HCT116 (cell line): ENCODE results near the gene GJB5. TPM values are rescaled to one million over a fixed set of nuclear protein-coding genes. Genes with fewer than 3 reads are reported as not detected.

Source experiments
- ATAC-seq: fragments of 200-7000 bp; cut with Tn5 transposase; 2 replicates; pipeline ENCODE4 v1.9.1; 2020; ENCODE audit warnings: mild to moderate bottlenecking, moderate library complexity
- BruUV-seq: library from RNA; stranded (reverse); fragments of 400-500 nt; replicated peaks from 2 replicates; lab custom pipeline; 2021; lab: Mats Ljungman, UMichigan
- CTCF ChIA-PET: fragments of 300-600 bp; sonication (Branson Sonifier 250); formaldehyde crosslinking; loops from one replicate; lab custom pipeline; 2021; ENCODE audit warnings: antibody characterized with exemption; lab: Charles Lee
- POLR2A ChIA-PET: fragments of 300-600, 350-600 bp; sonication (Branson Sonifier 250); formaldehyde crosslinking; loops from one replicate; lab custom pipeline; 2021; ENCODE audit warnings: antibody characterized with exemption; lab: Charles Lee
- RAD21 ChIA-PET, 2 experiments: fragments of 300-600 bp; sonication (Branson Sonifier 250); formaldehyde crosslinking; loops; one replicate each; lab custom pipeline; 2023; ENCODE audit warnings: low total read pairs in 2 of 2; ENCODE audit not compliant: uncharacterized antibody in 2 of 2, unreplicated experiment in 2 of 2, low non-redundant PET in 1 of 2; lab: Charles Lee
- DNase-seq: peaks from one replicate; pipeline ENCODE4 v3.0.0-alpha.2; 2010; ENCODE audit warnings: low read depth, low spot score
- H2AFZ ChIP-seq: fragments of 200-600 bp; shearing (Covaris generic), sonication (generic); 2 replicates; pipeline ENCODE4 v1.6.1; 2017; ENCODE audit warnings: low read depth, mixed run types, mixed read lengths, antibody characterized with exemption, low read length; ENCODE audit not compliant: poor library complexity, severe bottlenecking
- H3K27ac ChIP-seq: 2 replicates; pipeline ENCODE4 v1.5.1; 2012; ENCODE audit warnings: low read depth, low read length
- H3K27me3 ChIP-seq: fragments of 200-600 bp; sonication (generic); 2 replicates; pipeline ENCODE4 v1.6.1; 2016; ENCODE audit warnings: mixed run types, low read length, mixed read lengths; ENCODE audit not compliant: insufficient read depth
- H3K36me3 ChIP-seq, 2 experiments: fragments of 200-500 bp in 1 of 2; fragments of 200-600 bp in 1 of 2; sonication (Bioruptor generic) in 1 of 2; sonication (generic) in 1 of 2; 2 replicates each; pipeline versions ENCODE4 v1.5.1 to v1.6.1; 2014 to 2016; ENCODE audit warnings: low read length in 2 of 2, inconsistent platforms in 1 of 2, mixed read lengths in 1 of 2, mixed run types in 1 of 2; ENCODE audit not compliant: insufficient read depth in 2 of 2, control insufficient read depth in 1 of 2
- H3K4me1 ChIP-seq, 2 experiments: fragments of 200-600 bp in 1 of 2; sonication (generic) in 1 of 2; 2 replicates each; pipeline versions ENCODE4 v1.5.1 to v1.6.1; 2012 to 2017; ENCODE audit warnings: low read length in 2 of 2, inconsistent platforms in 1 of 2, mild to moderate bottlenecking in 1 of 2, mixed read lengths in 1 of 2, mixed run types in 1 of 2, moderate library complexity in 1 of 2; ENCODE audit not compliant: insufficient read depth in 2 of 2, control insufficient read depth in 1 of 2
- H3K4me2 ChIP-seq: fragments of 200-600 bp; sonication (generic); 2 replicates; pipeline ENCODE4 v1.6.1; 2017; ENCODE audit warnings: mixed run types, low read length, mixed read lengths
- H3K4me3 ChIP-seq, 2 experiments: fragments of 200-600 bp in 1 of 2; sonication (generic) in 1 of 2; replicated peaks in 1 of 2; 2 replicates each; pipeline ENCODE4 v1.5.1; 2011 to 2016; ENCODE audit warnings: low read length in 2 of 2, control low read depth in 1 of 2, low read depth in 1 of 2, mild to moderate bottlenecking in 1 of 2, mixed read lengths in 1 of 2, mixed run types in 1 of 2
- H3K79me2 ChIP-seq: fragments of 200-600 bp; sonication (generic); 2 replicates; pipeline ENCODE4 v1.6.1; 2017; ENCODE audit warnings: mild to moderate bottlenecking, mixed run types, low read length, moderate library complexity, mixed read lengths; ENCODE audit not compliant: insufficient read depth
- H3K9ac ChIP-seq: fragments of 200-600 bp; sonication (generic); 2 replicates; pipeline ENCODE4 v1.6.1; 2016; ENCODE audit warnings: low read length, mixed read lengths
- H3K9me2 ChIP-seq: fragments of 200-600 bp; sonication (generic), shearing (Covaris generic); 2 replicates; pipeline ENCODE4 v1.6.1; 2017; ENCODE audit warnings: mixed run types, mild to moderate bottlenecking, moderate library complexity; ENCODE audit not compliant: insufficient read depth
- H3K9me3 ChIP-seq, 2 experiments: fragments of 200-500 bp in 1 of 2; fragments of 200-600 bp in 1 of 2; sonication (Bioruptor generic) in 1 of 2; sonication (generic) in 1 of 2; 2 replicates each; pipeline ENCODE4 v1.6.1; 2014 to 2017; ENCODE audit warnings: low read length in 2 of 2, mixed read lengths in 2 of 2, inconsistent platforms in 1 of 2, low read depth in 1 of 2, mild to moderate bottlenecking in 1 of 2, mixed run types in 1 of 2, moderate library complexity in 1 of 2; ENCODE audit not compliant: control insufficient read depth in 1 of 2, insufficient read depth in 1 of 2
- H4K20me1 ChIP-seq: fragments of 200-600 bp; sonication (generic), shearing (Covaris generic); 2 replicates; pipeline ENCODE4 v1.6.1; 2017; ENCODE audit warnings: mixed run types, mild to moderate bottlenecking, moderate library complexity; ENCODE audit not compliant: insufficient read depth
- CBX3 ChIP-seq: IDR thresholded peaks from 2 replicates; pipeline ENCODE4 v1.6.1; 2012; ENCODE audit warnings: low read depth
- CEBPB ChIP-seq: IDR thresholded peaks from 2 replicates; pipeline ENCODE4 v1.6.1; 2012; ENCODE audit warnings: low read depth
- EGR1 ChIP-seq: IDR thresholded peaks from 2 replicates; pipeline ENCODE4 v1.6.1; 2012; ENCODE audit warnings: low read depth
- EZH2 ChIP-seq: fragments of 200-600 bp; sonication (generic); IDR thresholded peaks from 2 replicates; pipeline ENCODE4 v1.6.1; 2017; ENCODE audit warnings: antibody characterized with exemption, mixed run types
- EZH2phosphoT487 ChIP-seq: fragments of 200-600 bp; IDR thresholded peaks from 2 replicates; pipeline ENCODE4 v1.6.1; 2018; ENCODE audit warnings: antibody characterized with exemption, borderline replicate concordance
- POLR2AphosphoS5 ChIP-seq: IDR thresholded peaks from 2 replicates; pipeline ENCODE4 v1.6.1; 2011; ENCODE audit warnings: mild to moderate bottlenecking, low read depth, low read length, moderate library complexity
- RAD21 ChIP-seq: IDR thresholded peaks from 2 replicates; pipeline ENCODE4 v1.6.1; 2012; ENCODE audit warnings: low read depth, mild to moderate bottlenecking
- SRF ChIP-seq: IDR thresholded peaks from 2 replicates; pipeline ENCODE4 v1.6.1; 2012; ENCODE audit warnings: low read depth
- ZFX ChIP-seq: fragments of 450-650 bp; IDR thresholded peaks from 2 replicates; pipeline ENCODE4 v1.6.1; 2017
- ZNF274 ChIP-seq: fragments of 200-500 bp; sonication (Bioruptor generic); IDR thresholded peaks from 2 replicates; pipeline ENCODE4 v1.6.1; 2014; ENCODE audit warnings: mild to moderate bottlenecking, low read depth, low read length, inconsistent platforms
- intact Hi-C: fragments of 100-400 bp; cut with micrococcal nuclease; formaldehyde crosslinking; loops from 2 replicates; pipeline ENCODE4 v1.10.0; 2022
- total RNA-seq: library from RNA; stranded (reverse); gene quantifications from one replicate; pipeline ENCODE4 v1.2.1, GENCODE V29; 2021; ENCODE audit not compliant: unreplicated experiment
- TF ChIP-seq, protein P1 (sequence below): IDR thresholded peaks from 2 replicates; pipeline ENCODE4 v1.6.1; 2011; ENCODE audit warnings: mild to moderate bottlenecking, low read length, moderate library complexity; ENCODE audit not compliant: insufficient replicate concordance; ENCODE audit errors: extremely low read depth
- TF ChIP-seq, protein P2 (sequence below): IDR thresholded peaks from 2 replicates; pipeline ENCODE4 v1.6.1; 2012; ENCODE audit warnings: low read depth

Gene GJB5
- total RNA-seq, 1 experiment from 2014 or later, result 4.6 TPM

DNA sequence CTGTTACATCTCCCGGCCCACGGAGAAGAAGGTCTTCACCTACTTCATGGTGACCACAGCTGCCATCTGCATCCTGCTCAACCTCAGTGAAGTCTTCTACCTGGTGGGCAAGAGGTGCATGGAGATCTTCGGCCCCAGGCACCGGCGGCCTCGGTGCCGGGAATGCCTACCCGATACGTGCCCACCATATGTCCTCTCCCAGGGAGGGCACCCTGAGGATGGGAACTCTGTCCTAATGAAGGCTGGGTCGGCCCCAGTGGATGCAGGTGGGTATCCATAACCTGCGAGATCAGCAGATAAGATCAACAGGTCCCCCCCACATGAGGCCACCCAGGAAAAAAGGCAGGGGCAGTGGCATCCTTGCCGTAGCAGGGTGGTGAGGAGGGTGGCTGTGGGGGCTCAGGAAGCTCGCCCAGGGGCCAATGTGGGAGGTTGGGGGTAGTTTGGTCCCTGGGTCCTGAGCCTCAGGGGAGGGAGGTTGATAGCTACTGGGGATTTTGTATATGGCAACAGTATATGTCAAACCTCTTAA lies 7.0 kb downstream of the GJB5 start:
- H3K4me3 ChIP-seq, result no peak overlapping the region
- ChIA-PET RAD21 (no interaction called here), POLR2A (interaction anchor here (1.6 kb wide), 1 partner anchor 19 kb away, joined by 6 read pairs; the partner anchor contains the start of gene GJB3), CTCF (interaction anchor here (1.8 kb wide), 1 partner anchor 19 kb away, joined by 5 read pairs; no protein-coding TSS in a partner anchor)
- no peaks in the 10 kb centered on the region for H3K9me2 ChIP-seq
- intact Hi-C loops, result loop anchor here (2.0 kb wide), 1 partner anchor 17 kb away; no protein-coding TSS in a partner anchor
- H3K79me2 ChIP-seq, result no peaks in the 10 kb centered on the region
- H3K9me3 ChIP-seq, result no peaks in the 10 kb centered on the region
- no peaks in the 10 kb centered on the region for H4K20me1 ChIP-seq
- no peak overlapping the region for H2AFZ ChIP-seq
- no peaks in the 10 kb centered on the region for H3K36me3 ChIP-seq
- DNase-seq, result no peak
- ATAC-seq, result no peak
- H3K4me2 ChIP-seq, result peak overlapping the region; percentile 79
- peak overlapping the region; percentile 87 for H3K27ac ChIP-seq
- TF ChIP-seq ZNF274 (no peak), CBX3 (no peak), CEBPB (no peak), EGR1 (no peak), EZH2 (no peak), ZFX (no peak), RAD21 (no peak), EZH2phosphoT487 (no peak), POLR2AphosphoS5 (no peak), SRF (no peak)
- TF ChIP-seq, protein P1, sequence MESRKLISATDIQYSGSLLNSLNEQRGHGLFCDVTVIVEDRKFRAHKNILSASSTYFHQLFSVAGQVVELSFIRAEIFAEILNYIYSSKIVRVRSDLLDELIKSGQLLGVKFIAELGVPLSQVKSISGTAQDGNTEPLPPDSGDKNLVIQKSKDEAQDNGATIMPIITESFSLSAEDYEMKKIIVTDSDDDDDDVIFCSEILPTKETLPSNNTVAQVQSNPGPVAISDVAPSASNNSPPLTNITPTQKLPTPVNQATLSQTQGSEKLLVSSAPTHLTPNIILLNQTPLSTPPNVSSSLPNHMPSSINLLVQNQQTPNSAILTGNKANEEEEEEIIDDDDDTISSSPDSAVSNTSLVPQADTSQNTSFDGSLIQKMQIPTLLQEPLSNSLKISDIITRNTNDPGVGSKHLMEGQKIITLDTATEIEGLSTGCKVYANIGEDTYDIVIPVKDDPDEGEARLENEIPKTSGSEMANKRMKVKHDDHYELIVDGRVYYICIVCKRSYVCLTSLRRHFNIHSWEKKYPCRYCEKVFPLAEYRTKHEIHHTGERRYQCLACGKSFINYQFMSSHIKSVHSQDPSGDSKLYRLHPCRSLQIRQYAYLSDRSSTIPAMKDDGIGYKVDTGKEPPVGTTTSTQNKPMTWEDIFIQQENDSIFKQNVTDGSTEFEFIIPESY, result no peak
- TF ChIP-seq, protein P2, sequence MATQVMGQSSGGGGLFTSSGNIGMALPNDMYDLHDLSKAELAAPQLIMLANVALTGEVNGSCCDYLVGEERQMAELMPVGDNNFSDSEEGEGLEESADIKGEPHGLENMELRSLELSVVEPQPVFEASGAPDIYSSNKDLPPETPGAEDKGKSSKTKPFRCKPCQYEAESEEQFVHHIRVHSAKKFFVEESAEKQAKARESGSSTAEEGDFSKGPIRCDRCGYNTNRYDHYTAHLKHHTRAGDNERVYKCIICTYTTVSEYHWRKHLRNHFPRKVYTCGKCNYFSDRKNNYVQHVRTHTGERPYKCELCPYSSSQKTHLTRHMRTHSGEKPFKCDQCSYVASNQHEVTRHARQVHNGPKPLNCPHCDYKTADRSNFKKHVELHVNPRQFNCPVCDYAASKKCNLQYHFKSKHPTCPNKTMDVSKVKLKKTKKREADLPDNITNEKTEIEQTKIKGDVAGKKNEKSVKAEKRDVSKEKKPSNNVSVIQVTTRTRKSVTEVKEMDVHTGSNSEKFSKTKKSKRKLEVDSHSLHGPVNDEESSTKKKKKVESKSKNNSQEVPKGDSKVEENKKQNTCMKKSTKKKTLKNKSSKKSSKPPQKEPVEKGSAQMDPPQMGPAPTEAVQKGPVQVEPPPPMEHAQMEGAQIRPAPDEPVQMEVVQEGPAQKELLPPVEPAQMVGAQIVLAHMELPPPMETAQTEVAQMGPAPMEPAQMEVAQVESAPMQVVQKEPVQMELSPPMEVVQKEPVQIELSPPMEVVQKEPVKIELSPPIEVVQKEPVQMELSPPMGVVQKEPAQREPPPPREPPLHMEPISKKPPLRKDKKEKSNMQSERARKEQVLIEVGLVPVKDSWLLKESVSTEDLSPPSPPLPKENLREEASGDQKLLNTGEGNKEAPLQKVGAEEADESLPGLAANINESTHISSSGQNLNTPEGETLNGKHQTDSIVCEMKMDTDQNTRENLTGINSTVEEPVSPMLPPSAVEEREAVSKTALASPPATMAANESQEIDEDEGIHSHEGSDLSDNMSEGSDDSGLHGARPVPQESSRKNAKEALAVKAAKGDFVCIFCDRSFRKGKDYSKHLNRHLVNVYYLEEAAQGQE, result no peak
- H3K9ac ChIP-seq, result peak overlapping the region; percentile 58
- H3K4me1 ChIP-seq, result peaks cover 43 to 61% of the 10 kb centered on the region in 2 experiments
- no TSS peak for BruUV-seq
- no peaks in the 10 kb centered on the region for H3K27me3 ChIP-seq
